PFSK-1 (cell line): ENCODE data around the gene FAM221B.

ENCODE experiments used
- FOXP2 ChIP-seq: optimal IDR thresholded peaks from 2 replicates; pipeline ENCODE3; 2011; ENCODE audit warnings: borderline replicate concordance, control low read depth, inconsistent platforms; ENCODE audit not compliant: insufficient read depth; ENCODE audit errors: extremely low read length, extremely low read depth
- POLR2AphosphoS5 ChIP-seq: IDR thresholded peaks from 2 replicates; pipeline ENCODE4 v1.6.1; 2012; ENCODE audit warnings: low read depth, mild to moderate bottlenecking, control low read depth, low read length, moderate library complexity
- REST ChIP-seq, 2 experiments: IDR thresholded peaks; 2 replicates each; pipeline versions ENCODE4 v1.6.1 to v1.8.0; 2011 to 2012; ENCODE audit warnings: low read depth in 2 of 2, low read length in 2 of 2, control low read depth in 1 of 2, inconsistent platforms in 1 of 2, mild to moderate bottlenecking in 1 of 2, moderate library complexity in 1 of 2; ENCODE audit not compliant: insufficient read depth in 1 of 2
- SIN3A ChIP-seq: IDR thresholded peaks from 2 replicates; pipeline ENCODE4 v1.6.1; 2012; ENCODE audit warnings: mild to moderate bottlenecking, low read length, moderate library complexity, borderline replicate concordance; ENCODE audit not compliant: insufficient read depth
- TAF1 ChIP-seq: IDR thresholded peaks from 2 replicates; pipeline ENCODE4 v1.6.1; 2012; ENCODE audit warnings: low read length, control low read depth, borderline replicate concordance; ENCODE audit not compliant: insufficient read depth

The FAM221B gene

GRCh38 chr9:35841645-35841900 lies 13.0 kb upstream of the FAM221B start:
- TF ChIP-seq TAF1, result no peak
- TF ChIP-seq SIN3A, result no peak
- no peak for TF ChIP-seq FOXP2
- TF ChIP-seq REST (IDR thresholded peaks at IDR 0.05; ENCODE audit: insufficient read depth in 1 of 2, low read depth in 2 of 2, low read length in 2 of 2), result no peak
- no peak for TF ChIP-seq POLR2AphosphoS5

- TF ChIP-seq FOXP2, result no peak
- no peak for TF ChIP-seq SIN3A
- TF ChIP-seq TAF1, result no peak
- TF ChIP-seq REST (IDR thresholded peaks at IDR 0.05; ENCODE audit: insufficient read depth in 1 of 2, low read depth in 2 of 2, low read length in 2 of 2), result no peak
- no peak for TF ChIP-seq POLR2AphosphoS5
These were observed 12.5 kb upstream of the FAM221B start for GRCh38 chr9:35840881-35841644.

- TF ChIP-seq POLR2AphosphoS5 (no peak), TAF1 (no peak), FOXP2 (no peak), REST (IDR thresholded peaks at IDR 0.05; ENCODE audit: insufficient read depth in 1 of 2, low read depth in 2 of 2, low read length in 2 of 2) (no peak), SIN3A (no peak)
These were observed 11.4 kb upstream of the FAM221B start for GRCh38 chr9:35839926-35840325.

GRCh38 chr9:35836595-35836994 lies 8.1 kb upstream of the FAM221B start:
- no peak for TF ChIP-seq FOXP2

GRCh38 chr9:35835766-35836165 lies 7.2 kb upstream of the FAM221B start:
- TF ChIP-seq POLR2AphosphoS5 (no peak), TAF1 (no peak), SIN3A (no peak), REST (IDR thresholded peaks at IDR 0.05; ENCODE audit: insufficient read depth in 1 of 2, low read depth in 2 of 2, low read length in 2 of 2) (no peak), FOXP2 (no peak)
